HepG2 (cell line): ENCODE data around the gene ZFHX3. TPM values are rescaled to one million over a fixed set of nuclear protein-coding genes. Genes with fewer than 3 reads are reported as not detected.

Experiments used
- AKAP8 ChIP-seq: sonication (generic); formaldehyde crosslinking; IDR thresholded peaks from 2 replicates; pipeline ENCODE4 v1.5.1; 2020; ENCODE audit warnings: mild to moderate bottlenecking, missing genetic modification reagents
- ATF1 ChIP-seq: IDR thresholded peaks from 2 replicates; pipeline ENCODE4 v1.6.1; 2016; ENCODE audit warnings: mild to moderate bottlenecking, control low read depth
- BORCS8-MEF2B ChIP-seq: sonication (generic); formaldehyde crosslinking; IDR thresholded peaks from 2 replicates; pipeline ENCODE4 v1.8.0; 2022; ENCODE audit warnings: mild to moderate bottlenecking, missing genetic modification reagents
- DZIP1 ChIP-seq: sonication (generic); formaldehyde crosslinking; IDR thresholded peaks from 2 replicates; pipeline ENCODE4 v1.5.0; 2020; ENCODE audit warnings: mild to moderate bottlenecking, missing genetic modification reagents
- FOXA1 ChIP-seq, 2 experiments: fragments of 450-650 bp in 1 of 2; sonication (generic) in 1 of 2; formaldehyde crosslinking in 1 of 2; IDR thresholded peaks; 2 replicates each; pipeline versions ENCODE4 v1.4.0 to v1.6.1; 2016 to 2020; ENCODE audit warnings: missing genetic modification reagents in 1 of 2
- GPN1 ChIP-seq: sonication (generic); formaldehyde crosslinking; IDR thresholded peaks from 2 replicates; pipeline ENCODE4 v1.5.1; 2020; ENCODE audit warnings: missing genetic modification reagents, borderline replicate concordance
- MXD4 ChIP-seq: IDR thresholded peaks from 2 replicates; pipeline ENCODE4 v1.6.1; 2016; ENCODE audit warnings: mild to moderate bottlenecking, missing biosample characterization, missing genetic modification reagents
- RAD51 ChIP-seq: fragments of 450-650 bp; IDR thresholded peaks from 2 replicates; pipeline ENCODE4 v1.6.1; 2016; ENCODE audit warnings: borderline replicate concordance
- TBX2 ChIP-seq: sonication (generic); formaldehyde crosslinking; IDR thresholded peaks from 2 replicates; pipeline ENCODE4 v1.5.0; 2020; ENCODE audit warnings: missing genetic modification reagents, mild to moderate bottlenecking, borderline replicate concordance
- ZC3H13 ChIP-seq: sonication (generic); formaldehyde crosslinking; IDR thresholded peaks from 2 replicates; pipeline ENCODE4 v1.8.1; 2023; ENCODE audit warnings: mild to moderate bottlenecking, missing genetic modification reagents, moderate library complexity
- ZFP82 ChIP-seq: sonication (generic); formaldehyde crosslinking; IDR thresholded peaks from 2 replicates; pipeline ENCODE4 v1.5.1; 2020; ENCODE audit warnings: mild to moderate bottlenecking, missing genetic modification reagents, borderline replicate concordance
- ZNF530 ChIP-seq: sonication (generic); formaldehyde crosslinking; IDR thresholded peaks from 2 replicates; pipeline ENCODE4 v1.5.0; 2020; ENCODE audit warnings: low read depth, mild to moderate bottlenecking, missing genetic modification reagents
- ZNF747 ChIP-seq: sonication (generic); formaldehyde crosslinking; IDR thresholded peaks from 2 replicates; pipeline ENCODE4 v1.8.1; 2023; ENCODE audit warnings: missing genetic modification reagents, mild to moderate bottlenecking, borderline replicate concordance
- polyA plus RNA-seq, 8 experiments: library from polyadenylated mRNA; depleted of rRNA in 3 of 8; stranded (reverse) in 7 of 8; unstranded in 1 of 8; fragments of >200 nt; fragmentation: Illumina TruSeq in 4 of 8; extraction: Trizol in 4 of 8; gene quantifications; 2 replicates each; pipeline versions ENCODE4 v1.2.1 to v1.2.3, GENCODE V29; 2011 to 2016; ENCODE audit warnings: low read depth in 4 of 8, missing spikeins in 1 of 8, mixed read lengths in 1 of 8; ENCODE audit not compliant: insufficient read depth in 1 of 8
- total RNA-seq, 5 experiments: library from RNA; depleted of rRNA; stranded (reverse); fragments of >200 nt; fragmentation: Illumina TruSeq; extraction: Trizol; gene quantifications; 2 replicates each; pipeline ENCODE4 v1.2.3, GENCODE V29; 2016; ENCODE audit warnings: low read depth in 1 of 5
- TF ChIP-seq, protein P1 (sequence below): sonication (generic); formaldehyde crosslinking; IDR thresholded peaks from 2 replicates; pipeline ENCODE4 v1.5.0; 2020; ENCODE audit warnings: missing genetic modification reagents
- TF ChIP-seq, protein P2 (sequence below): sonication (generic); formaldehyde crosslinking; IDR thresholded peaks from 2 replicates; pipeline ENCODE4 v1.4.0; 2020; ENCODE audit warnings: mild to moderate bottlenecking, missing genetic modification reagents
- TF ChIP-seq, protein P3 (sequence below): sonication (generic); formaldehyde crosslinking; conservative IDR thresholded peaks from 2 replicates; pipeline ENCODE4 v1.4.0; 2020; ENCODE audit warnings: missing genetic modification reagents
- TF ChIP-seq, protein P4 (sequence below): IDR thresholded peaks from 2 replicates; pipeline ENCODE4 v1.6.1; 2016; ENCODE audit warnings: missing compliant biosample characterization, missing genetic modification reagents, borderline replicate concordance

ZFHX3 gene
- total and polyA plus RNA-seq, 2 of the 13 experiments (the other 11 are each of a cell fraction or from before 2014, with no cell fraction given), result 5.0 to 6.0 TPM

DNA sequence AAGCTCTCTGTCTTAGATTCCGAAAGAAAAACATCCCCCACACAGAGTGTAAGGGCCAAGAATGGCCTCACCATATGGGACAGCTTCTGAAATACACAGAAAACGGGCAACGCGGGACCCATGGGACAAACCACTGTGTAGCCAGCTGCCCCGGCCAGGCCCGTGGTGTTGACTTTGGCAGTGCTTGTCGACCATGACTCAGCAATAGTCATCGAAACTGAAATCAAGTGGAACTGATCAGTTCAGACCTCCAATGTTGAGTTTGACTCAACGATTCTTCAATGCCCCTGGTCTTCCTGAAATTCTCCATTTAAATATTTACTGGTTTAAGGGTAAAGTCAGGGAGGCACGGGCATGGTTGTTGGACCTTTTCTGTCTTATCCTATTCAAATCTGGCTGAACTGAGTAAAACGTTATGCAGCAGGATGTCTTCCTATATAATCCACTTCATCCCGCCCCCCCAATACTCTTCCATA is 27.5 kb downstream of the ZFHX3 start (continued):
- TF ChIP-seq DZIP1 (CRISPR knock-in tag), result no peak
- TF ChIP-seq, protein P1, sequence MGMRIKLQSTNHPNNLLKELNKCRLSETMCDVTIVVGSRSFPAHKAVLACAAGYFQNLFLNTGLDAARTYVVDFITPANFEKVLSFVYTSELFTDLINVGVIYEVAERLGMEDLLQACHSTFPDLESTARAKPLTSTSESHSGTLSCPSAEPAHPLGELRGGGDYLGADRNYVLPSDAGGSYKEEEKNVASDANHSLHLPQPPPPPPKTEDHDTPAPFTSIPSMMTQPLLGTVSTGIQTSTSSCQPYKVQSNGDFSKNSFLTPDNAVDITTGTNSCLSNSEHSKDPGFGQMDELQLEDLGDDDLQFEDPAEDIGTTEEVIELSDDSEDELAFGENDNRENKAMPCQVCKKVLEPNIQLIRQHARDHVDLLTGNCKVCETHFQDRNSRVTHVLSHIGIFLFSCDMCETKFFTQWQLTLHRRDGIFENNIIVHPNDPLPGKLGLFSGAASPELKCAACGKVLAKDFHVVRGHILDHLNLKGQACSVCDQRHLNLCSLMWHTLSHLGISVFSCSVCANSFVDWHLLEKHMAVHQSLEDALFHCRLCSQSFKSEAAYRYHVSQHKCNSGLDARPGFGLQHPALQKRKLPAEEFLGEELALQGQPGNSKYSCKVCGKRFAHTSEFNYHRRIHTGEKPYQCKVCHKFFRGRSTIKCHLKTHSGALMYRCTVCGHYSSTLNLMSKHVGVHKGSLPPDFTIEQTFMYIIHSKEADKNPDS, result no peak
- TF ChIP-seq MXD4 (CRISPR knock-in tag), result no peak
- no peak for TF ChIP-seq ZC3H13 (CRISPR knock-in tag)
- TF ChIP-seq TBX2 (CRISPR knock-in tag), result no peak; the same call in 1 of the 2 replicates
- TF ChIP-seq ZFP82 (CRISPR knock-in tag), result no peak
- TF ChIP-seq, protein P2, sequence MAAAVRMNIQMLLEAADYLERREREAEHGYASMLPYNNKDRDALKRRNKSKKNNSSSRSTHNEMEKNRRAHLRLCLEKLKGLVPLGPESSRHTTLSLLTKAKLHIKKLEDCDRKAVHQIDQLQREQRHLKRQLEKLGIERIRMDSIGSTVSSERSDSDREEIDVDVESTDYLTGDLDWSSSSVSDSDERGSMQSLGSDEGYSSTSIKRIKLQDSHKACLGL (CRISPR knock-in tag), result no peak
- TF ChIP-seq BORCS8-MEF2B (CRISPR knock-in tag), result no peak
- TF ChIP-seq ZNF747 (CRISPR knock-in tag), result no peak
- TF ChIP-seq, protein P3, sequence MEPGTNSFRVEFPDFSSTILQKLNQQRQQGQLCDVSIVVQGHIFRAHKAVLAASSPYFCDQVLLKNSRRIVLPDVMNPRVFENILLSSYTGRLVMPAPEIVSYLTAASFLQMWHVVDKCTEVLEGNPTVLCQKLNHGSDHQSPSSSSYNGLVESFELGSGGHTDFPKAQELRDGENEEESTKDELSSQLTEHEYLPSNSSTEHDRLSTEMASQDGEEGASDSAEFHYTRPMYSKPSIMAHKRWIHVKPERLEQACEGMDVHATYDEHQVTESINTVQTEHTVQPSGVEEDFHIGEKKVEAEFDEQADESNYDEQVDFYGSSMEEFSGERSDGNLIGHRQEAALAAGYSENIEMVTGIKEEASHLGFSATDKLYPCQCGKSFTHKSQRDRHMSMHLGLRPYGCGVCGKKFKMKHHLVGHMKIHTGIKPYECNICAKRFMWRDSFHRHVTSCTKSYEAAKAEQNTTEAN (CRISPR knock-in tag), result no peak
- no peak for TF ChIP-seq ZNF530 (CRISPR knock-in tag)
- peak; percentile 66; the same call in 1 of the 2 replicates for TF ChIP-seq FOXA1 (IDR thresholded peaks at IDR 0.05)
- TF ChIP-seq FOXA1 (CRISPR knock-in tag; IDR thresholded peaks at IDR 0.05), result peak; percentile 98
- no peak for TF ChIP-seq ATF1 (CRISPR knock-in tag)
- no peak for TF ChIP-seq AKAP8
- no peak for TF ChIP-seq GPN1
- TF ChIP-seq, protein P4, sequence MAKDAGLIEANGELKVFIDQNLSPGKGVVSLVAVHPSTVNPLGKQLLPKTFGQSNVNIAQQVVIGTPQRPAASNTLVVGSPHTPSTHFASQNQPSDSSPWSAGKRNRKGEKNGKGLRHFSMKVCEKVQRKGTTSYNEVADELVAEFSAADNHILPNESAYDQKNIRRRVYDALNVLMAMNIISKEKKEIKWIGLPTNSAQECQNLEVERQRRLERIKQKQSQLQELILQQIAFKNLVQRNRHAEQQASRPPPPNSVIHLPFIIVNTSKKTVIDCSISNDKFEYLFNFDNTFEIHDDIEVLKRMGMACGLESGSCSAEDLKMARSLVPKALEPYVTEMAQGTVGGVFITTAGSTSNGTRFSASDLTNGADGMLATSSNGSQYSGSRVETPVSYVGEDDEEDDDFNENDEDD (CRISPR knock-in tag), result no peak
- no peak for TF ChIP-seq RAD51
